ENCODE data around the gene OR8D2. TPM values are rescaled to one million over a fixed set of nuclear protein-coding genes. Genes with fewer than 3 reads are reported as not detected.

Gene OR8D2
- total RNA-seq, 1 experiment from 2014 or later: not detected

DNA sequence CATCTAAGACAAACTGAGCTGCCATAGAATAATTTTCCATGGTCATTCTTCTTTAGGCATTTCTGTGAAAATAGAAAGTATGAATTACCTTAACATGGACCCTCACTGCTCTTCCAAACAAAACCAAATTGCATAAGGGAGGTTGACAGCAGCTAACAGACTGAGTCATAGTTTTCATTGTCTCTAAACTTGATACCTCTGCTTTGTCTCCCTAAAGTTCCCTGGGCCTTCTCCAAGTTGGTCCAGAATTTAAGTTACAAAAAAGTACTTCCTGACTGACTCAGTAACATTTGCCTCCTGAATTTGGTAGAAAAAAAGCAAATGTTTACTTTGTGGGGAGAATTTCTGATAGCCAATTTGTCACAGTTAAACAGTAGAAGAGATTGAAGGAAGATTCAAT is 9.3 kb downstream of the OR8D2 start:
- H3K27ac ChIP-seq (ENCODE audit: low read depth, low read length, poor library complexity, severe bottlenecking): no peak overlapping the region
- no peaks in the 10 kb centered on the region for H3K4me1 ChIP-seq (ENCODE audit: insufficient read depth, low read length, poor library complexity, severe bottlenecking)
- no peaks in the 10 kb centered on the region for H3K27me3 ChIP-seq (replicated peaks; ENCODE audit: insufficient read depth, low read depth, low read length, poor library complexity)
- DNase-seq (ENCODE audit: low spot score): no peak
- no peak overlapping the region for H3K4me3 ChIP-seq (ENCODE audit: low read depth, low read length, poor library complexity, severe bottlenecking)
- no peaks in the 10 kb centered on the region for H3K36me3 ChIP-seq (ENCODE audit: insufficient read depth, low read length, poor library complexity, severe bottlenecking)
- intact Hi-C loops (cut with micrococcal nuclease; ENCODE audit: unreplicated experiment): no loop called here
- TF ChIP-seq, protein P1, sequence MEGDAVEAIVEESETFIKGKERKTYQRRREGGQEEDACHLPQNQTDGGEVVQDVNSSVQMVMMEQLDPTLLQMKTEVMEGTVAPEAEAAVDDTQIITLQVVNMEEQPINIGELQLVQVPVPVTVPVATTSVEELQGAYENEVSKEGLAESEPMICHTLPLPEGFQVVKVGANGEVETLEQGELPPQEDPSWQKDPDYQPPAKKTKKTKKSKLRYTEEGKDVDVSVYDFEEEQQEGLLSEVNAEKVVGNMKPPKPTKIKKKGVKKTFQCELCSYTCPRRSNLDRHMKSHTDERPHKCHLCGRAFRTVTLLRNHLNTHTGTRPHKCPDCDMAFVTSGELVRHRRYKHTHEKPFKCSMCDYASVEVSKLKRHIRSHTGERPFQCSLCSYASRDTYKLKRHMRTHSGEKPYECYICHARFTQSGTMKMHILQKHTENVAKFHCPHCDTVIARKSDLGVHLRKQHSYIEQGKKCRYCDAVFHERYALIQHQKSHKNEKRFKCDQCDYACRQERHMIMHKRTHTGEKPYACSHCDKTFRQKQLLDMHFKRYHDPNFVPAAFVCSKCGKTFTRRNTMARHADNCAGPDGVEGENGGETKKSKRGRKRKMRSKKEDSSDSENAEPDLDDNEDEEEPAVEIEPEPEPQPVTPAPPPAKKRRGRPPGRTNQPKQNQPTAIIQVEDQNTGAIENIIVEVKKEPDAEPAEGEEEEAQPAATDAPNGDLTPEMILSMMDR (conservative IDR thresholded peaks at IDR 0.05; ENCODE audit: low read depth, low read length): no peak
- TF ChIP-seq EZH2 (IDR thresholded peaks at IDR 0.05; ENCODE audit: borderline replicate concordance, low read depth, low read length, poor library complexity, severe bottlenecking): no peak
- CTCF ChIA-PET: no interaction called here
- H3K9me3 ChIP-seq (ENCODE audit: low read depth, low read length, poor library complexity, severe bottlenecking): no peaks in the 10 kb centered on the region
- no TSS peak for BruUV-seq (replicated peaks)
- POLR2A ChIA-PET (ENCODE audit: low non-redundant PET): no interaction called here

DNA sequence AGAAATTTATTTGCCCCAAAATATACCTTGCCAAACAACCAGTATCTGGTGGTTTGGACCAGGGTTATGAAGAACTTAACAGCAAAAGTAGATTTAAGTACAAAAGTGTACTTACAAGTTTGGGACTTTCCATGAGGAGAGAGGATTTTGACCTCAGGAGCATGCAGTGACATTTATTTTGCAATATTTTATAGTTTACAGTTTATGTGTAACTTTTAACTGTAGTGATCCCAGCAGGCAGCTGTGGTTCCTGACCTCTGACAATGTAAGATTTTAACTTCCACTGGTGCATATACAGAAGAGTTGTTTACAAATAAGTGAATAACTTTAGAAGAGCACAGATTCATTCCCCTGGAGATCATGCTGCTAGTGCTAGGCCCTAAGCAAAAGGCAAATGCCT is 12.9 kb downstream of the OR8D2 start:
- POLR2A ChIA-PET (ENCODE audit: low non-redundant PET): no interaction called here

DNA sequence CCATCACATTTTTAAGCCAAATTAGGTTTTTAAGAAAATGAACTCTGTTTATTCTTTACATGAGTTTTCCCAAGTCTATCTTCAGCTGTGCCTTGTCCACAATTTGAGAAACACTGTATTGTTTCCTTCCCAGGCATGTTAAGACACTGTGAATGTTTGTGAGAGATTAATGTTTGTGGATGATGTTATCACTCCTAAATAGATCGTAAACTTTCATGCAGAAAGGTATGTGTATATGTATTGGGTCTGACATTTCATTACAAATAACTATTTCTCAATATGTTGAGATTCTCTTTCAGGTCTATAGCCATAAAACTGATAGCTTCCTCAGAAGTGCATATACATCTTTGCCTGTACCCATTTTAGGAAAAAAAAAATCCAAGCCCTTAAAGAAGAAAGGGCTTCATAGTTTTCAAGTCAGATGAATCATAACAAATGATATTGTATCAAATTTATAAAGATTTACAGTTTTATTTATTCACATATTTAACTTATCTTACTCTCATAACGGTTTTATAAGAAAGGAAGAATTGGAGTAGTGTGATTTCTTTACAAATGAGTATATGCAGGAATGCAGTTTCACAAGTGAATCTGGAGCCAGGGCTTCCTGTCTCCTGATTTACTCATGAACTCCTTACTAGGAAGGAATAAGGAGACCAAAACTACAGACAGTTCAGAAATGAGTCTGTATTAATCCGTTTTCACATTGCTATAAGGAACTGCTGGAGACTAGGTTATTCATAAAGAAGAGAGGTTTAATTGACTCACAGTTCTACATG is 17.5 kb downstream of the OR8D2 start:
- ChIA-PET CTCF (no interaction called here), POLR2A (ENCODE audit: low non-redundant PET) (no interaction called here)
- TF ChIP-seq, protein P1 (conservative IDR thresholded peaks at IDR 0.05; ENCODE audit: low read depth, low read length): no peak
- no peak for TF ChIP-seq EZH2 (IDR thresholded peaks at IDR 0.05; ENCODE audit: borderline replicate concordance, low read depth, low read length, poor library complexity, severe bottlenecking)
- Histone ChIP-seq H3K9me3 (ENCODE audit: low read depth, low read length, poor library complexity, severe bottlenecking) (peaks cover 4% of the 10 kb centered on the region), H3K27ac (ENCODE audit: low read depth, low read length, poor library complexity, severe bottlenecking) (no peak overlapping the region), H3K4me1 (ENCODE audit: insufficient read depth, low read length, poor library complexity, severe bottlenecking) (peaks cover 10% of the 10 kb centered on the region), H3K27me3 (replicated peaks; ENCODE audit: insufficient read depth, low read depth, low read length, poor library complexity) (no peaks in the 10 kb centered on the region), H3K4me3 (ENCODE audit: low read depth, low read length, poor library complexity, severe bottlenecking) (no peak overlapping the region), H3K36me3 (ENCODE audit: insufficient read depth, low read length, poor library complexity, severe bottlenecking) (no peaks in the 10 kb centered on the region)
- DNase-seq (ENCODE audit: low spot score): peak; percentile 20
- intact Hi-C loops (cut with micrococcal nuclease; ENCODE audit: unreplicated experiment): no loop called here
- BruUV-seq (replicated peaks): no TSS peak

More for the DNA sequence above, 12.9 kb downstream of the OR8D2 start:
- Histone ChIP-seq H3K27me3 (replicated peaks; ENCODE audit: insufficient read depth, low read depth, low read length, poor library complexity) (no peaks in the 10 kb centered on the region), H3K36me3 (ENCODE audit: insufficient read depth, low read length, poor library complexity, severe bottlenecking) (no peaks in the 10 kb centered on the region), H3K9me3 (ENCODE audit: low read depth, low read length, poor library complexity, severe bottlenecking) (no peaks in the 10 kb centered on the region), H3K27ac (ENCODE audit: low read depth, low read length, poor library complexity, severe bottlenecking) (no peak overlapping the region), H3K4me3 (ENCODE audit: low read depth, low read length, poor library complexity, severe bottlenecking) (no peak overlapping the region), H3K4me1 (ENCODE audit: insufficient read depth, low read length, poor library complexity, severe bottlenecking) (peaks cover 2% of the 10 kb centered on the region)
- no peak for DNase-seq (ENCODE audit: low spot score)
- no TSS peak for BruUV-seq (replicated peaks)
- CTCF ChIA-PET: no interaction called here
- TF ChIP-seq, protein P1 (conservative IDR thresholded peaks at IDR 0.05; ENCODE audit: low read depth, low read length): no peak
- TF ChIP-seq EZH2 (IDR thresholded peaks at IDR 0.05; ENCODE audit: borderline replicate concordance, low read depth, low read length, poor library complexity, severe bottlenecking): no peak
- intact Hi-C loops (cut with micrococcal nuclease; ENCODE audit: unreplicated experiment): no loop called here
